ENCODE results near the gene HHATL. TPM values are rescaled to one million over a fixed set of nuclear protein-coding genes. Genes with fewer than 3 reads are reported as not detected.

HHATL gene
- total and polyA plus RNA-seq, 2 of the 8 experiments (the other 6 are each of a cell fraction or from before 2014, with no cell fraction given): 0.18 TPM; not detected in 1

DNA sequence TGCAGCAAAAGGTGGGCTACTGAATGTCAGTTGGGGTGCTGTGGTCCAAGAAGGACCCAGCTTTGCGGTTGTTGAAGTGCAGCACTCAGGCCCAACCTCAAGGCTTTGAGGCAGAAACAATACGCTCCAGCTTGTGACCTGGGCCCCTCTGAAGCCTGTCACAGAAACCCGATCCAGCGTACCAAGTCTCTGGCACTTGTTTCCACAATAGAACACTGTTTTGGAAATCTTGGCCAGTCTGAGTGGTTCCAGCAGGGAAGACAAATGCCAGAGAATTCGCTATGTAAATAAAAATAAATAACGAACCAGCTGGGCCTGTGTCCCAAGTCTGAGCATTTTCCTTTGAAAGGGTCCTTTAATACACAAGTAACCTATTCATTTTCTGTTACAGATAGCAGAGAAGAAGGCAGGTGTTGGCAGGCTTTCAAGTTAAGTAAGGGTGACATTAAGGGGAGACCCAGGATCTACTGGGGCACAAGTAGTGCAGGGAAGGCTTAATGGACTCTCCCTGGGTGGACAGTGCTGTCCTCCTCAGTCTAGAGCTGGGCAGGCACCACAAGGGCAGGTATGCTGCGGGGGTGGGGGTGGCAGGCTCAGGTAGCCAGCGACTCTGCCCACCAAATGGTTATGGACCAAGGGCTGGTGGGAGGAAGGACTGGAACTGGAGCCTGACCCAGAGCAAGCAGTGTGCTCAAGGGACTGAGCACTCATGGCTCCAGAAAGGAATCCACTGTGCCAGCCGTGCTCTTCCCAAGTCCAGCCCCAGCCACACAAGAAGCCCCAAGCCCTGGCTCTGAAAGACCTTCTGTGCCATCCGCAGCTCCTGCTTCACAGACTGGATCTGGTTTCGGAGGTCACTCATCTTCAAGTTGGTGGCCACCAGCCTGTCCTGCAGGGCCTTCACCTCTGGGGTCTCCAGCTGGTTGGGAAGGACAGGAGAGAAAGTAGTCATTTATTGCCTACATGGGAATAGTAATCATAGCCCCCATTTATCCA, 44.2 kb upstream of the HHATL start:
- Histone ChIP-seq H2AFZ (ENCODE audit: low read length) (no peak overlapping the region), H3K23me2 (ENCODE audit: low read depth, low read length) (no peaks in the 10 kb centered on the region), H2BK5ac (ENCODE audit: low read depth, low read length) (no peak overlapping the region), H3K4me2 (ENCODE audit: insufficient read depth in 1 of 2, low read depth in 2 of 2, low read length in 2 of 2) (no peak overlapping the region), H2BK20ac (ENCODE audit: low read length) (0 out of 2 replicates have a peak overlapping the region, but pooled peaks have one; percentile 3), H3K79me1 (ENCODE audit: low read depth, low read length) (no peaks in the 10 kb centered on the region), H3K14ac (ENCODE audit: insufficient read length) (no peak overlapping the region), H3K27me3 (replicated peaks in 1 of 4; ENCODE audit: control insufficient read depth in 3 of 4, extremely low read depth in 1 of 4, insufficient read depth in 3 of 4, low read length in 3 of 4) (no peaks in the 10 kb centered on the region; a peak in 2 of 7 replicates), H2BK15ac (ENCODE audit: low read length) (no peak overlapping the region), H2BK120ac (replicated peaks; ENCODE audit: low read depth, low read length) (no peak overlapping the region), H3K4me3 (ENCODE audit: extremely low read depth in 1 of 4, insufficient read depth in 2 of 4, low read depth in 3 of 4, low read length in 4 of 4) (no peak overlapping the region), H3K27ac (ENCODE audit: low read depth, low read length) (no peak overlapping the region), H3K4ac (replicated peaks; ENCODE audit: insufficient read length, low read depth, low read length) (no peak overlapping the region), H3K9me3 (ENCODE audit: insufficient read depth in 2 of 2, low read depth in 1 of 2, low read length in 1 of 2) (no peaks in the 10 kb centered on the region), H4K5ac (ENCODE audit: insufficient read length, low read depth, low read length) (no peak overlapping the region), H3K79me2 (ENCODE audit: control insufficient read depth in 1 of 2, insufficient read depth in 2 of 2, low read length in 2 of 2) (no peaks in the 10 kb centered on the region), H3K56ac (replicated peaks; ENCODE audit: insufficient read length, low read depth, low read length) (no peak overlapping the region), H4K91ac (replicated peaks; ENCODE audit: insufficient read length, low read length) (no peak overlapping the region), H3K23ac (ENCODE audit: insufficient read length) (no peak overlapping the region), H3K18ac (ENCODE audit: extremely low read depth, low read length) (no peak overlapping the region), H4K20me1 (replicated peaks in 1 of 2; ENCODE audit: control insufficient read depth in 1 of 2, insufficient read depth in 2 of 2, low read length in 2 of 2) (peaks cover 0 to 2% of the 10 kb centered on the region in 2 experiments), H3K36me3 (ENCODE audit: control insufficient read depth in 2 of 4, insufficient read depth in 4 of 4, low read length in 3 of 4) (no peaks in the 10 kb centered on the region), H4K8ac (ENCODE audit: extremely low read depth, insufficient read depth, low read length) (no peak overlapping the region), H3K9ac (replicated peaks in 1 of 4; ENCODE audit: extremely low read depth in 1 of 4, low read depth in 3 of 4, low read length in 3 of 4) (no peak overlapping the region), H2BK12ac (ENCODE audit: low read depth, low read length) (no peak overlapping the region), H3K4me1 (replicated peaks in 1 of 4; ENCODE audit: control insufficient read depth in 3 of 4, insufficient read depth in 4 of 4, low read length in 3 of 4) (peaks cover 0 to 11% (median 4%) of the 10 kb centered on the region in 4 experiments; a peak in 5 of 7 replicates), H2AK5ac (ENCODE audit: low read depth, low read length) (peak overlapping the region; percentile 16; the same call in 1 of the 2 replicates)
- WGBS, 2 experiments (ENCODE audit: extremely low coverage in 1 of 2, insufficient coverage in 1 of 2, insufficient read length in 1 of 2, insufficient replicate concordance in 2 of 2, low coverage in 1 of 2, low lambda C conversion rate in 2 of 2, missing lambda C conversion rate in 1 of 2): 91% methylated on average over 11 of the region's 11 CpGs; no CpG with 5 or more reads in 1 of the 2 experiments
- ChIA-PET POLR2A (ENCODE audit: partially characterized antibody) (interaction anchor here (0.6 to 2.4 kb wide), 6 partner anchors 14 to 164 kb away, joined by 3 to 9 read pairs (median 3); no protein-coding TSS in a partner anchor), CTCF (ENCODE audit: partially characterized antibody) (interaction anchor here (0.7 to 5.9 kb wide), 24 partner anchors 10 to 1298 kb away, joined by 3 to 54 read pairs (median 6); partner anchors contain the start of gene HHATL)
- FAIRE-seq (no peak), DNase-seq (ENCODE audit: low read depth in 1 of 2, low spot score in 2 of 2) (peak in 1 of 2 experiments; percentile 45)
- TF ChIP-seq EP300 (IDR thresholded peaks at IDR 0.05; ENCODE audit: borderline replicate concordance in 1 of 2, low read depth in 2 of 2, low read length in 2 of 2) (no peak), CBX8 (IDR thresholded peaks at IDR 0.05; ENCODE audit: borderline replicate concordance, low read depth, low read length) (no peak), POLR2AphosphoS5 (IDR thresholded peaks at IDR 0.05; ENCODE audit: low read depth, low read length) (no peak), RAD21 (IDR thresholded peaks at IDR 0.05 in 1 of 2, conservative IDR thresholded peaks at IDR 0.05 in 1 of 2; ENCODE audit: low read depth in 2 of 2, low read length in 2 of 2) (no peak), EGR1 (IDR thresholded peaks at IDR 0.05; ENCODE audit: borderline replicate concordance, low read depth, low read length) (no peak)
- TF ChIP-seq, protein P1, sequence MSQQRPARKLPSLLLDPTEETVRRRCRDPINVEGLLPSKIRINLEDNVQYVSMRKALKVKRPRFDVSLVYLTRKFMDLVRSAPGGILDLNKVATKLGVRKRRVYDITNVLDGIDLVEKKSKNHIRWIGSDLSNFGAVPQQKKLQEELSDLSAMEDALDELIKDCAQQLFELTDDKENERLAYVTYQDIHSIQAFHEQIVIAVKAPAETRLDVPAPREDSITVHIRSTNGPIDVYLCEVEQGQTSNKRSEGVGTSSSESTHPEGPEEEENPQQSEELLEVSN (IDR thresholded peaks at IDR 0.05): no peak
